ENCODE results near the gene ZNF839.

DNA sequence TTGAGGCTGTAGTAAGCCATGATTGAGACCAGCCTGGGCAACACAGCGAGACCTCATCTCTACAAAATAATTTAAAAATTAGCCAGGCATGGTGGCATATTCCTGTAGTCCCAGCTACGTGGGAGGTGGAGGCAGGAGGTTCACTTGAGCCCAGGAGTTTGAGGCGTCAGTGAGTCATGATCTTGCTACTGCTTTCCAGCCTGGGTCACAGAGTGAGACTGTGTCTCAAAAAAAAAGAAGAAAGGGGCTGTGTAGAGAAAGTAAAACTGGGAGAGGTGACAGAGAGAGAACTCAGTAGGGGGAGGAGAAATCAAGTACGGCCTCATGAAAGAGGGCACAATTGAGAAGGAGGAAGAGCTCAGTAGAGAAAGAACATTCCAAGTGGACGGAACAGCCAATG lies 55.6 kb downstream of the ZNF839 start:
- TF ChIP-seq POLR2AphosphoS5 (IDR thresholded peaks at IDR 0.05; ENCODE audit: low read depth, low read length), result no peak
- no peak for TF ChIP-seq TAF1 (IDR thresholded peaks at IDR 0.05; ENCODE audit: borderline replicate concordance, insufficient read depth, low read length)

All from PFSK-1 (cell line).